HG02798 (cell line): ENCODE data around the gene PCDH20.
"Not testable (repeated sequence)": the region's sequence is repeated elsewhere in the genome, so short reads cannot be mapped to it uniquely, and the experiment has no call there.

ENCODE experiments used
- ATAC-seq: cut with Tn5 transposase; IDR thresholded peaks from one replicate; pipeline ENCODE4 v1.9.1; 2021; ENCODE audit warnings: mild to moderate bottlenecking; ENCODE audit not compliant: unreplicated experiment, poor library complexity

Gene PCDH20

GRCh38 chr13:61415749-61416148 is at the start of gene PCDH20:
TSS of gene PCDH20 (minus strand) at chr13:61415849. CDS start at chr13:61415158, 691 bp downstream.
- no peak for ATAC-seq

GRCh38 chr13:61463024-61463423 is 47.4 kb upstream of the PCDH20 start:
- no peak for ATAC-seq

GRCh38 chr13:61453121-61453520 is 37.5 kb upstream of the PCDH20 start:
- ATAC-seq, result no peak

- no peak for ATAC-seq
These were observed 16.4 kb upstream of the PCDH20 start for GRCh38 chr13:61432029-61432428.

GRCh38 chr13:61423915-61424314 is 8.3 kb upstream of the PCDH20 start:
- ATAC-seq, result no peak

GRCh38 chr13:61417086-61417570 is 1.5 kb upstream of the PCDH20 start:
- no peak for ATAC-seq

GRCh38 chr13:61415058-61415721 is 459 bp downstream of the PCDH20 start:
- ATAC-seq, result no peak

- ATAC-seq, result no peak
These were observed 977 bp downstream of the PCDH20 start for GRCh38 chr13:61414686-61415057.

GRCh38 chr13:61413572-61414535 is 1.8 kb downstream of the PCDH20 start:
- no peak for ATAC-seq

- no peak for ATAC-seq
These were observed 4.9 kb downstream of the PCDH20 start for GRCh38 chr13:61410669-61411297.

- no peak for ATAC-seq
These were observed 5.4 kb downstream of the PCDH20 start for GRCh38 chr13:61410266-61410665.

- ATAC-seq, result no peak
These were observed 7.1 kb downstream of the PCDH20 start for GRCh38 chr13:61408571-61408970.

GRCh38 chr13:61406275-61406674 is 9.4 kb downstream of the PCDH20 start:
- no peak for ATAC-seq

GRCh38 chr13:61396121-61396520 is 19.5 kb downstream of the PCDH20 start:
- no peak for ATAC-seq

- ATAC-seq, result no peak
These were observed 24.2 kb downstream of the PCDH20 start for GRCh38 chr13:61391426-61391825.

- ATAC-seq, result no peak
These were observed 28.0 kb downstream of the PCDH20 start for GRCh38 chr13:61387694-61388093.

- no peak for ATAC-seq
These were observed 32.5 kb downstream of the PCDH20 start for GRCh38 chr13:61383111-61383510.

- ATAC-seq, result no peak
These were observed 45.1 kb downstream of the PCDH20 start for GRCh38 chr13:61370520-61370919.

- ATAC-seq, result not testable (repeated sequence)
These were observed 51.0 kb downstream of the PCDH20 start for GRCh38 chr13:61364690-61365089.

- ATAC-seq, result no peak
These were observed 53.1 kb downstream of the PCDH20 start for GRCh38 chr13:61362522-61362921.
